IMR-90 (cell line): ENCODE measurements around the gene UBE2K. TPM values are rescaled to one million over a fixed set of nuclear protein-coding genes. Genes with fewer than 3 reads are reported as not detected.

ENCODE experiments used
- ATAC-seq: fragments of 200-7000 bp; cut with Tn5 transposase; 2 replicates; pipeline ENCODE4 v1.9.1; 2020; ENCODE audit warnings: low read depth, mild to moderate bottlenecking, moderate library complexity
- BruUV-seq: library from RNA; stranded (reverse); fragments of 400-500 nt; replicated peaks from 2 replicates; lab custom pipeline; 2021; lab: Mats Ljungman, UMichigan
- CTCF ChIA-PET: fragments of 300-600 bp; formaldehyde crosslinking; extraction: SDS; loops from one replicate; lab custom pipeline; 2021; ENCODE audit warnings: antibody characterized with exemption; lab: Yijun Ruan, JAX
- POLR2A ChIA-PET: fragments of 300-600 bp; sonication (Branson Sonifier 250); formaldehyde crosslinking; loops from one replicate; lab custom pipeline; 2022; ENCODE audit warnings: antibody characterized with exemption; ENCODE audit not compliant: unreplicated experiment; lab: Charles Lee
- DNase-seq: peaks from one replicate; pipeline ENCODE4 v3.0.0; 2013
- H2AFZ ChIP-seq: replicated peaks from 2 replicates; pipeline ENCODE3; 2013; ENCODE audit warnings: low read length, mild to moderate bottlenecking; ENCODE audit not compliant: poor library complexity
- H2AK5ac ChIP-seq: 2 replicates; pipeline ENCODE4 v1.6.1; 2013; ENCODE audit warnings: low read depth, low read length, inconsistent platforms
- H2AK9ac ChIP-seq: replicated peaks from 2 replicates; pipeline ENCODE3; 2013; ENCODE audit warnings: mild to moderate bottlenecking, low read depth, low read length, moderate library complexity; ENCODE audit not compliant: poor library complexity
- H2BK120ac ChIP-seq: 2 replicates; pipeline ENCODE4 v1.6.1; 2013; ENCODE audit warnings: low read depth, low read length, inconsistent platforms
- H2BK15ac ChIP-seq: 3 replicates; pipeline ENCODE4 v1.6.1; 2013; ENCODE audit warnings: low read depth, low read length, inconsistent platforms
- H2BK20ac ChIP-seq: 2 replicates; pipeline ENCODE4 v1.6.1; 2013; ENCODE audit warnings: low read depth, mild to moderate bottlenecking, inconsistent platforms, low read length, moderate library complexity
- H2BK5ac ChIP-seq: 2 replicates; pipeline ENCODE4 v1.6.1; 2013; ENCODE audit warnings: mild to moderate bottlenecking, low read depth, low read length, inconsistent platforms; ENCODE audit not compliant: poor library complexity, severe bottlenecking
- H3K14ac ChIP-seq: replicated peaks from 2 replicates; pipeline ENCODE4 v1.6.1; 2013; ENCODE audit warnings: low read depth, low read length, inconsistent platforms
- H3K18ac ChIP-seq: 2 replicates; pipeline ENCODE4 v1.6.1; 2013; ENCODE audit warnings: low read depth, low read length, control low read depth
- H3K23ac ChIP-seq: 2 replicates; pipeline ENCODE4 v1.6.1; 2013; ENCODE audit warnings: low read depth, low read length, inconsistent platforms
- H3K27ac ChIP-seq: 2 replicates; pipeline ENCODE4 v1.5.1; 2013; ENCODE audit warnings: mild to moderate bottlenecking, control low read depth, low read length; ENCODE audit not compliant: insufficient read depth
- H3K27me3 ChIP-seq: 2 replicates; pipeline ENCODE4 v1.6.1; 2013; ENCODE audit warnings: low read length; ENCODE audit not compliant: control insufficient read depth, insufficient read depth
- H3K36me3 ChIP-seq: 2 replicates; pipeline ENCODE4 v1.6.1; 2013; ENCODE audit warnings: low read length, mixed read lengths; ENCODE audit not compliant: control insufficient read depth, insufficient read depth
- H3K4ac ChIP-seq: 2 replicates; pipeline ENCODE4 v1.6.1; 2013; ENCODE audit warnings: low read depth, low read length, inconsistent platforms
- H3K4me1 ChIP-seq: 2 replicates; pipeline ENCODE4 v1.6.1; 2013; ENCODE audit warnings: low read length, mixed read lengths; ENCODE audit not compliant: control insufficient read depth, insufficient read depth
- H3K4me2 ChIP-seq: 2 replicates; pipeline ENCODE4 v1.6.1; 2013; ENCODE audit warnings: low read depth, mild to moderate bottlenecking, control low read depth, low read length, moderate library complexity
- H3K4me3 ChIP-seq: 2 replicates; pipeline ENCODE4 v1.5.1; 2013; ENCODE audit warnings: low read depth, mild to moderate bottlenecking, control low read depth, low read length, moderate library complexity; ENCODE audit not compliant: insufficient read depth
- H3K56ac ChIP-seq: 2 replicates; pipeline ENCODE4 v1.6.1; 2013; ENCODE audit warnings: low read length, inconsistent platforms; ENCODE audit not compliant: insufficient read depth; ENCODE audit errors: extremely low read depth
- H3K79me1 ChIP-seq, 2 experiments: 2 replicates each; pipeline ENCODE4 v1.6.1; 2013; ENCODE audit warnings: low read length in 2 of 2, inconsistent platforms in 1 of 2, low read depth in 1 of 2
- H3K9ac ChIP-seq: 2 replicates; pipeline ENCODE4 v1.6.1; 2013; ENCODE audit warnings: low read depth, low read length, control low read depth
- H3K9me1 ChIP-seq: 2 replicates; pipeline ENCODE4 v1.6.1; 2013; ENCODE audit warnings: low read length, inconsistent platforms; ENCODE audit not compliant: insufficient read depth
- H3K9me3 ChIP-seq: 2 replicates; pipeline ENCODE4 v1.6.1; 2013; ENCODE audit warnings: low read length; ENCODE audit not compliant: control insufficient read depth, insufficient read depth
- H4K20me1 ChIP-seq: 2 replicates; pipeline ENCODE4 v1.6.1; 2013; ENCODE audit warnings: low read length, inconsistent platforms; ENCODE audit not compliant: insufficient read depth
- H4K5ac ChIP-seq: 2 replicates; pipeline ENCODE4 v1.6.1; 2013; ENCODE audit warnings: mild to moderate bottlenecking, low read depth, low read length, control low read depth
- H4K8ac ChIP-seq, 2 experiments: 2 replicates each; pipeline ENCODE4 v1.6.1; 2013; ENCODE audit warnings: low read depth in 2 of 2, low read length in 2 of 2, control low read depth in 1 of 2, inconsistent platforms in 1 of 2
- H4K91ac ChIP-seq: 2 replicates; pipeline ENCODE4 v1.6.1; 2013; ENCODE audit warnings: low read depth, low read length, inconsistent platforms; ENCODE audit not compliant: insufficient read depth
- BHLHE40 ChIP-seq: fragments of 150-350 bp; IDR thresholded peaks from 2 replicates; pipeline ENCODE4 v1.6.1; 2016; ENCODE audit warnings: mild to moderate bottlenecking, low read depth, low read length
- CEBPB ChIP-seq: IDR thresholded peaks from 2 replicates; pipeline ENCODE4 v1.6.1; 2012; ENCODE audit warnings: low read depth, low read length, improper control_type of control experiment
- CHD1 ChIP-seq: IDR thresholded peaks from 2 replicates; pipeline ENCODE4 v1.6.1; 2012; ENCODE audit warnings: low read depth, low read length, improper control_type of control experiment
- CTCF ChIP-seq: conservative IDR thresholded peaks from 2 replicates; pipeline ENCODE4 v1.5.1; 2012; ENCODE audit warnings: mild to moderate bottlenecking, low read depth, low read length, improper control_type of control experiment
- ELK1 ChIP-seq: fragments of 150-350 bp; IDR thresholded peaks from 2 replicates; pipeline ENCODE4 v1.6.1; 2016; ENCODE audit warnings: low read depth, mild to moderate bottlenecking, low read length, moderate library complexity, borderline replicate concordance
- FOS ChIP-seq: fragments of 150-350 bp; IDR thresholded peaks from 2 replicates; pipeline ENCODE4 v1.6.1; 2016; ENCODE audit warnings: low read depth, low read length
- MAFK ChIP-seq: IDR thresholded peaks from 2 replicates; pipeline ENCODE4 v1.6.1; 2012; ENCODE audit warnings: low read depth, low read length, improper control_type of control experiment
- MAZ ChIP-seq: IDR thresholded peaks from 2 replicates; pipeline ENCODE4 v1.6.1; 2012; ENCODE audit warnings: low read depth, mild to moderate bottlenecking, low read length, improper control_type of control experiment, moderate library complexity, borderline replicate concordance
- MXI1 ChIP-seq: IDR thresholded peaks from 2 replicates; pipeline ENCODE4 v1.6.1; 2012; ENCODE audit warnings: low read depth, mild to moderate bottlenecking, low read length, moderate library complexity, borderline replicate concordance
- NFE2L2 ChIP-seq: fragments of 150-350 bp; IDR thresholded peaks from 2 replicates; pipeline ENCODE4 v1.6.1; 2016; ENCODE audit warnings: low read depth, mild to moderate bottlenecking, low read length
- POLR2A ChIP-seq: IDR thresholded peaks from 2 replicates; pipeline ENCODE4 v1.6.1; 2012; ENCODE audit warnings: mild to moderate bottlenecking, low read depth, low read length
- RAD21 ChIP-seq: IDR thresholded peaks from 2 replicates; pipeline ENCODE4 v1.6.1; 2012; ENCODE audit warnings: low read length, improper control_type of control experiment
- RCOR1 ChIP-seq: IDR thresholded peaks from 2 replicates; pipeline ENCODE4 v1.6.1; 2012; ENCODE audit warnings: mild to moderate bottlenecking, low read length, improper control_type of control experiment; ENCODE audit not compliant: insufficient replicate concordance
- RFX5 ChIP-seq: IDR thresholded peaks from 2 replicates; pipeline ENCODE4 v1.8.0; 2012; ENCODE audit warnings: low read depth, mild to moderate bottlenecking, low read length, moderate library complexity
- SMC3 ChIP-seq: fragments of 150-350 bp; IDR thresholded peaks from 2 replicates; pipeline ENCODE4 v1.6.1; 2016; ENCODE audit warnings: low read depth, mild to moderate bottlenecking, antibody characterized with exemption, low read length, moderate library complexity
- USF2 ChIP-seq: fragments of 150-350 bp; IDR thresholded peaks from 2 replicates; pipeline ENCODE4 v1.6.1; 2017; ENCODE audit warnings: mild to moderate bottlenecking, antibody characterized with exemption, low read length, low read depth
- WGBS, 2 experiments: methylation state at CpG; one replicate each; pipeline versions ENCODE4 v1.1.5 to v1.1.7; 2013; ENCODE audit warnings: missing lambda C conversion rate in 2 of 2; ENCODE audit not compliant: insufficient read length in 1 of 2; ENCODE audit errors: extremely low coverage in 2 of 2; 5-methylcytosine and 5-hydroxymethylcytosine counted together
- dilution Hi-C: fragments of 300-500 bp; cut with HindIII; formaldehyde crosslinking; loops from one replicate; pipeline ENCODE4 v1.14.3; 2018; ENCODE audit warnings: low sequenced_read_pairs; ENCODE audit not compliant: unreplicated experiment
- in situ Hi-C: fragments of 300-500 bp; cut with MboI; formaldehyde crosslinking; loops from 3 replicates; pipeline ENCODE4 v1.14.3; 2019; ENCODE audit warnings: low sequenced_read_pairs, inconsistent platforms, mixed read lengths
- intact Hi-C: fragments of 100-400 bp; cut with micrococcal nuclease; formaldehyde crosslinking; loops from 2 replicates; pipeline ENCODE4 v1.10.0; 2022
- polyA plus RNA-seq, 3 experiments: library from polyadenylated mRNA; depleted of rRNA; stranded (reverse); fragments of >200 nt; gene quantifications; 2 replicates each; pipeline ENCODE4 v1.2.3, GENCODE V29; 2012; ENCODE audit warnings: low replicate concordance in 1 of 3
- total RNA-seq: library from RNA; depleted of rRNA; stranded (reverse); fragments of >200 nt; gene quantifications from 2 replicates; pipeline ENCODE4 v1.2.3, GENCODE V29; 2012

Gene UBE2K
- total and polyA plus RNA-seq, 2 of the 4 experiments (the other 2 are of a cell fraction): 17.7 to 44.8 TPM

GRCh38 chr4:39792529-39792928, 94.6 kb downstream of the UBE2K start:
- Histone ChIP-seq H3K23ac (no peak overlapping the region), H3K36me3 (no peaks in the 10 kb centered on the region), H4K91ac (no peak overlapping the region), H3K27me3 (no peaks in the 10 kb centered on the region), H2BK5ac (no peak overlapping the region), H3K56ac (no peak overlapping the region), H3K9me3 (no peaks in the 10 kb centered on the region), H2AK5ac (no peak overlapping the region), H2BK20ac (no peak overlapping the region), H3K4me1 (no peaks in the 10 kb centered on the region), H3K9ac (no peak overlapping the region), H3K9me1 (no peaks in the 10 kb centered on the region), H3K18ac (no peak overlapping the region), H3K4me3 (no peak overlapping the region), H2BK15ac (no peak overlapping the region), H3K14ac (no peak overlapping the region), H4K20me1 (no peaks in the 10 kb centered on the region), H2AK9ac (no peak overlapping the region), H4K8ac (no peak overlapping the region), H3K4ac (no peak overlapping the region), H3K79me1 (no peaks in the 10 kb centered on the region), H4K5ac (no peak overlapping the region), H3K4me2 (no peak overlapping the region), H2AFZ (no peak overlapping the region), H2BK120ac (no peak overlapping the region), H3K27ac (no peak overlapping the region)
- no CpG with 5 or more reads among the region's 3 CpGs for WGBS, 2 experiments
- dilution Hi-C loops: no loop called here
- ChIA-PET CTCF (no interaction called here), POLR2A (no interaction called here)
- ATAC-seq (no peak), DNase-seq (no peak)
- in situ Hi-C loops: no loop called here
- no peak for TF ChIP-seq MAZ
- TF ChIP-seq ELK1: no peak
- TF ChIP-seq RCOR1: no peak
- TF ChIP-seq RFX5: no peak
- no peak for TF ChIP-seq CEBPB
- no peak for TF ChIP-seq CTCF
- no peak for TF ChIP-seq BHLHE40
- TF ChIP-seq RAD21: no peak
- no peak for TF ChIP-seq NFE2L2
- TF ChIP-seq FOS: no peak
- TF ChIP-seq USF2: no peak
- TF ChIP-seq MXI1: no peak
- no peak for TF ChIP-seq SMC3
- TF ChIP-seq POLR2A: no peak
- no peak for TF ChIP-seq CHD1
- no peak for TF ChIP-seq MAFK
- intact Hi-C loops: no loop called here
- BruUV-seq: no TSS peak
